ENCODE results near the gene CCR7.

- no peak for TF ChIP-seq CTCF (CRISPR knock-in tag; IDR thresholded peaks at IDR 0.05)
- no peak for TF ChIP-seq USF2 (IDR thresholded peaks at IDR 0.05; ENCODE audit: low read depth, low read length)
- TF ChIP-seq USF2 (CRISPR knock-in tag; IDR thresholded peaks at IDR 0.05; ENCODE audit: borderline replicate concordance) = no peak
- no peak for TF ChIP-seq SMC3 (IDR thresholded peaks at IDR 0.05; ENCODE audit: low read length)
- TF ChIP-seq ZSCAN9 (CRISPR knock-in tag; IDR thresholded peaks at IDR 0.05; ENCODE audit: borderline replicate concordance) = no peak
- no peak for TF ChIP-seq ZNF232 (CRISPR knock-in tag; IDR thresholded peaks at IDR 0.05; ENCODE audit: borderline replicate concordance)
- no peak for TF ChIP-seq TAF15 (IDR thresholded peaks at IDR 0.05; ENCODE audit: low read depth, low read length, poor library complexity, severe bottlenecking)
- TF ChIP-seq NFYB (CRISPR knock-in tag; IDR thresholded peaks at IDR 0.05) = no peak
- TF ChIP-seq POLR2AphosphoS5 (IDR thresholded peaks at IDR 0.05; ENCODE audit: low read depth, low read length) = no peak
- TF ChIP-seq ZNF225 (CRISPR knock-in tag; IDR thresholded peaks at IDR 0.05) = no peak
- TF ChIP-seq SMARCE1 (IDR thresholded peaks at IDR 0.05; ENCODE audit: borderline replicate concordance) = no peak
Observed at GRCh38 chr17:40518401-40519088, 46.7 kb downstream of the CCR7 start.
